K562 (cell line): ENCODE data around the gene DCTN5. TPM values are rescaled to one million over a fixed set of nuclear protein-coding genes. Genes with fewer than 3 reads are reported as not detected.
A peak's percentile ranks its signal among the peaks of the same experiment; 100 is the strongest.

ENCODE experiments used
- BRD9 ChIP-seq: fragments of 450-650 bp; IDR thresholded peaks from 2 replicates; pipeline ENCODE4 v1.6.1; 2018; ENCODE audit warnings: low read depth; ENCODE audit not compliant: partially characterized antibody
- CBX2 ChIP-seq: fragments of 200-600 bp; sonication (generic); IDR thresholded peaks from one replicate; pipeline ENCODE4 v1.6.1; 2012; ENCODE audit warnings: mild to moderate bottlenecking, low read length, inconsistent platforms; ENCODE audit not compliant: insufficient read depth, poor library complexity, severe bottlenecking
- GTF2F1 ChIP-seq: IDR thresholded peaks from 2 replicates; pipeline ENCODE4 v1.6.1; 2011; ENCODE audit warnings: low read depth, low read length, improper control_type of control experiment
- HDGF ChIP-seq: fragments of 450-650 bp; IDR thresholded peaks from 2 replicates; pipeline ENCODE4 v1.6.1; 2016
- HNRNPUL1 ChIP-seq: fragments of 200-400 bp; formaldehyde crosslinking; IDR thresholded peaks from 2 replicates; pipeline ENCODE4 v1.6.1; 2017; ENCODE audit warnings: low read length
- MAZ ChIP-seq, 2 experiments: fragments of 450-650 bp in 1 of 2; sonication (generic) in 1 of 2; formaldehyde crosslinking; IDR thresholded peaks in 1 of 2; conservative IDR thresholded peaks in 1 of 2; 2 replicates each; pipeline versions ENCODE4 v1.4.0 to v1.5.0; 2020; ENCODE audit warnings: mild to moderate bottlenecking in 1 of 2, missing genetic modification reagents in 1 of 2
- NFATC3 ChIP-seq: fragments of 450-650 bp; IDR thresholded peaks from 2 replicates; pipeline ENCODE4 v1.6.1; 2017; ENCODE audit warnings: mild to moderate bottlenecking
- SNIP1 ChIP-seq: fragments of 450-650 bp; IDR thresholded peaks from 2 replicates; pipeline ENCODE4 v1.7.1; 2017; ENCODE audit warnings: low read depth, mild to moderate bottlenecking
- ZNF121 ChIP-seq: sonication (generic); formaldehyde crosslinking; conservative IDR thresholded peaks from 2 replicates; pipeline ENCODE4 v1.8.0; 2022; ENCODE audit warnings: missing genetic modification reagents
- ZNF253 ChIP-seq: fragments of 250-450 bp; sonication (Bioruptor Pico); conservative IDR thresholded peaks from 2 replicates; pipeline ENCODE4 v1.6.1; 2021; ENCODE audit warnings: mild to moderate bottlenecking
- ZNF830 ChIP-seq: fragments of 250-450 bp; sonication (Bioruptor Pico); IDR thresholded peaks from 2 replicates; pipeline ENCODE4 v1.5.0; 2021; ENCODE audit warnings: mild to moderate bottlenecking
- polyA plus RNA-seq, 8 experiments: library from polyadenylated mRNA; depleted of rRNA in 4 of 8; stranded (reverse) in 5 of 8; unstranded in 3 of 8; fragments of >200 nt; fragmentation: Nextera tagmentation in 2 of 8; fragmentation: Illumina TruSeq in 1 of 8; extraction: Ambion mirVana in 2 of 8; extraction: Trizol in 1 of 8; gene quantifications; 2 replicates each; pipeline versions ENCODE4 v1.2.1 to v1.2.3, GENCODE V29; 2011 to 2014; ENCODE audit warnings: inconsistent platforms in 1 of 8, missing spikeins in 1 of 8
- total RNA-seq, 7 experiments: library from RNA; depleted of rRNA in 6 of 7; stranded (reverse); fragments of >200 nt in 6 of 7; fragmentation: Illumina TruSeq in 2 of 7; extraction: Trizol in 2 of 7; gene quantifications; 2 replicates each; pipeline versions ENCODE4 v1.2.1 to v1.2.3, GENCODE V29; 2011 to 2021; ENCODE audit warnings: low replicate concordance in 1 of 7
- TF ChIP-seq, protein P1 (sequence below): fragments of 250-450 bp; sonication (Bioruptor Pico); IDR thresholded peaks from 2 replicates; pipeline ENCODE4 v1.4.0; 2020
- TF ChIP-seq, protein P2 (sequence below): sonication (generic); formaldehyde crosslinking; IDR thresholded peaks from 2 replicates; pipeline ENCODE4 v1.8.0; 2022; ENCODE audit warnings: missing genetic modification reagents, mild to moderate bottlenecking, borderline replicate concordance
- TF ChIP-seq, protein P3 (sequence below): fragments of 150-350 bp; conservative IDR thresholded peaks from 2 replicates; pipeline ENCODE4 v1.6.1; 2014; ENCODE audit warnings: low read length
- TF ChIP-seq, protein P4 (sequence below): IDR thresholded peaks from 3 replicates; pipeline ENCODE4 v1.6.1; 2011; ENCODE audit warnings: borderline replicate concordance, mild to moderate bottlenecking; ENCODE audit not compliant: insufficient read length, insufficient read depth

Gene DCTN5
- total and polyA plus RNA-seq, 9 of the 15 experiments (the other 6 are each of a cell fraction or from before 2014, with no cell fraction given), result 35.8 to 149 (median 75.9) TPM

DNA sequence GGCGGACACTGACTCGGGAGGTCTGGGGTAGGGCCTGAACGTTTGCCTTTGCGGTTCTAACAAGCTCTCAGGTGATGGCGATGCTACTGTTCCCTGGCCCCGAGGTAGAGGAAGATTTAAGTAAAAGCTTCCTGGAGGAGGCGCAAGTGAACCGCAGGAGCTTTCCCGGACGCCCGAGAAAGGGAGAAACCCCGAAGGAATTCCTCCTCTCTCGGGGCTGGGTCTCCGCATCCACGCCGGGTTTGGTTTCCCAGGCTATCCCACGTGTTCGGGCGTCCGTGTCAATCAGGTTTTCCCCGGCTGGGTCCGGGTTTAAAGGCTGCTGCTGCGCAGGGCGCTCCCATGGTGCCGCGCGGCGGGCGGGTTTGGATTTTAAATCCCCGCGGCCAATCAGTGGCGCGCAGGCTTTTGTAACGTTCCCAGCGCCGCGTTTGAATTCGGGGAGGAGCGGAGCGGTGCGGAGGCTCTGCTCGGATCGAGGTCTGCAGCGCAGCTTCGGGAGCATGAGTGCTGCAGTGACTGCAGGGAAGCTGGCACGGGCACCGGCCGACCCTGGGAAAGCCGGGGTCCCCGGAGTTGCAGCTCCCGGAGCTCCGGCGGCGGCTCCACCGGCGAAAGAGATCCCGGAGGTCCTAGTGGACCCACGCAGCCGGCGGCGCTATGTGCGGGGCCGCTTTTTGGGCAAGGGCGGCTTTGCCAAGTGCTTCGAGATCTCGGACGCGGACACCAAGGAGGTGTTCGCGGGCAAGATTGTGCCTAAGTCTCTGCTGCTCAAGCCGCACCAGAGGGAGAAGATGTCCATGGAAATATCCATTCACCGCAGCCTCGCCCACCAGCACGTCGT, 37.4 kb downstream of the DCTN5 start, which contains the start of gene PLK1 (continued):
- peak in 1 of 2 experiments; percentile 30; a peak in 1 of 4 replicates for TF ChIP-seq MAZ (CRISPR knock-in tag; conservative IDR thresholded peaks at IDR 0.05 in 1 of 2, IDR thresholded peaks at IDR 0.05 in 1 of 2)
- no peak for TF ChIP-seq SNIP1
- TF ChIP-seq ZNF830 (CRISPR knock-in tag), result no peak
- TF ChIP-seq, protein P1, sequence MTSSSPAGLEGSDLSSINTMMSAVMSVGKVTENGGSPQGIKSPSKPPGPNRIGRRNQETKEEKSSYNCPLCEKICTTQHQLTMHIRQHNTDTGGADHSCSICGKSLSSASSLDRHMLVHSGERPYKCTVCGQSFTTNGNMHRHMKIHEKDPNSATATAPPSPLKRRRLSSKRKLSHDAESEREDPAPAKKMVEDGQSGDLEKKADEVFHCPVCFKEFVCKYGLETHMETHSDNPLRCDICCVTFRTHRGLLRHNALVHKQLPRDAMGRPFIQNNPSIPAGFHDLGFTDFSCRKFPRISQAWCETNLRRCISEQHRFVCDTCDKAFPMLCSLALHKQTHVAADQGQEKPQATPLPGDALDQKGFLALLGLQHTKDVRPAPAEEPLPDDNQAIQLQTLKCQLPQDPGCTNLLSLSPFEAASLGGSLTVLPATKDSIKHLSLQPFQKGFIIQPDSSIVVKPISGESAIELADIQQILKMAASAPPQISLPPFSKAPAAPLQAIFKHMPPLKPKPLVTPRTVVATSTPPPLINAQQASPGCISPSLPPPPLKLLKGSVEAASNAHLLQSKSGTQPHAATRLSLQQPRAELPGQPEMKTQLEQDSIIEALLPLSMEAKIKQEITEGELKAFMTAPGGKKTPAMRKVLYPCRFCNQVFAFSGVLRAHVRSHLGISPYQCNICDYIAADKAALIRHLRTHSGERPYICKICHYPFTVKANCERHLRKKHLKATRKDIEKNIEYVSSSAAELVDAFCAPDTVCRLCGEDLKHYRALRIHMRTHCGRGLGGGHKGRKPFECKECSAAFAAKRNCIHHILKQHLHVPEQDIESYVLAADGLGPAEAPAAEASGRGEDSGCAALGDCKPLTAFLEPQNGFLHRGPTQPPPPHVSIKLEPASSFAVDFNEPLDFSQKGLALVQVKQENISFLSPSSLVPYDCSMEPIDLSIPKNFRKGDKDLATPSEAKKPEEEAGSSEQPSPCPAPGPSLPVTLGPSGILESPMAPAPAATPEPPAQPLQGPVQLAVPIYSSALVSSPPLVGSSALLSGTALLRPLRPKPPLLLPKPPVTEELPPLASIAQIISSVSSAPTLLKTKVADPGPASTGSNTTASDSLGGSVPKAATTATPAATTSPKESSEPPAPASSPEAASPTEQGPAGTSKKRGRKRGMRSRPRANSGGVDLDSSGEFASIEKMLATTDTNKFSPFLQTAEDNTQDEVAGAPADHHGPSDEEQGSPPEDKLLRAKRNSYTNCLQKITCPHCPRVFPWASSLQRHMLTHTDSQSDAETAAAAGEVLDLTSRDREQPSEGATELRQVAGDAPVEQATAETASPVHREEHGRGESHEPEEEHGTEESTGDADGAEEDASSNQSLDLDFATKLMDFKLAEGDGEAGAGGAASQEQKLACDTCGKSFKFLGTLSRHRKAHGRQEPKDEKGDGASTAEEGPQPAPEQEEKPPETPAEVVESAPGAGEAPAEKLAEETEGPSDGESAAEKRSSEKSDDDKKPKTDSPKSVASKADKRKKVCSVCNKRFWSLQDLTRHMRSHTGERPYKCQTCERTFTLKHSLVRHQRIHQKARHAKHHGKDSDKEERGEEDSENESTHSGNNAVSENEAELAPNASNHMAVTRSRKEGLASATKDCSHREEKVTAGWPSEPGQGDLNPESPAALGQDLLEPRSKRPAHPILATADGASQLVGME (CRISPR knock-in tag), result no peak
- TF ChIP-seq, protein P2, sequence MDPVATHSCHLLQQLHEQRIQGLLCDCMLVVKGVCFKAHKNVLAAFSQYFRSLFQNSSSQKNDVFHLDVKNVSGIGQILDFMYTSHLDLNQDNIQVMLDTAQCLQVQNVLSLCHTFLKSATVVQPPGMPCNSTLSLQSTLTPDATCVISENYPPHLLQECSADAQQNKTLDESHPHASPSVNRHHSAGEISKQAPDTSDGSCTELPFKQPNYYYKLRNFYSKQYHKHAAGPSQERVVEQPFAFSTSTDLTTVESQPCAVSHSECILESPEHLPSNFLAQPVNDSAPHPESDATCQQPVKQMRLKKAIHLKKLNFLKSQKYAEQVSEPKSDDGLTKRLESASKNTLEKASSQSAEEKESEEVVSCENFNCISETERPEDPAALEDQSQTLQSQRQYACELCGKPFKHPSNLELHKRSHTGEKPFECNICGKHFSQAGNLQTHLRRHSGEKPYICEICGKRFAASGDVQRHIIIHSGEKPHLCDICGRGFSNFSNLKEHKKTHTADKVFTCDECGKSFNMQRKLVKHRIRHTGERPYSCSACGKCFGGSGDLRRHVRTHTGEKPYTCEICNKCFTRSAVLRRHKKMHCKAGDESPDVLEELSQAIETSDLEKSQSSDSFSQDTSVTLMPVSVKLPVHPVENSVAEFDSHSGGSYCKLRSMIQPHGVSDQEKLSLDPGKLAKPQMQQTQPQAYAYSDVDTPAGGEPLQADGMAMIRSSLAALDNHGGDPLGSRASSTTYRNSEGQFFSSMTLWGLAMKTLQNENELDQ (CRISPR knock-in tag), result 0 out of 2 replicates have a peak, but pooled peaks have one; percentile 15
- no peak for TF ChIP-seq NFATC3
- no peak for TF ChIP-seq ZNF121 (CRISPR knock-in tag)
- TF ChIP-seq, protein P3, sequence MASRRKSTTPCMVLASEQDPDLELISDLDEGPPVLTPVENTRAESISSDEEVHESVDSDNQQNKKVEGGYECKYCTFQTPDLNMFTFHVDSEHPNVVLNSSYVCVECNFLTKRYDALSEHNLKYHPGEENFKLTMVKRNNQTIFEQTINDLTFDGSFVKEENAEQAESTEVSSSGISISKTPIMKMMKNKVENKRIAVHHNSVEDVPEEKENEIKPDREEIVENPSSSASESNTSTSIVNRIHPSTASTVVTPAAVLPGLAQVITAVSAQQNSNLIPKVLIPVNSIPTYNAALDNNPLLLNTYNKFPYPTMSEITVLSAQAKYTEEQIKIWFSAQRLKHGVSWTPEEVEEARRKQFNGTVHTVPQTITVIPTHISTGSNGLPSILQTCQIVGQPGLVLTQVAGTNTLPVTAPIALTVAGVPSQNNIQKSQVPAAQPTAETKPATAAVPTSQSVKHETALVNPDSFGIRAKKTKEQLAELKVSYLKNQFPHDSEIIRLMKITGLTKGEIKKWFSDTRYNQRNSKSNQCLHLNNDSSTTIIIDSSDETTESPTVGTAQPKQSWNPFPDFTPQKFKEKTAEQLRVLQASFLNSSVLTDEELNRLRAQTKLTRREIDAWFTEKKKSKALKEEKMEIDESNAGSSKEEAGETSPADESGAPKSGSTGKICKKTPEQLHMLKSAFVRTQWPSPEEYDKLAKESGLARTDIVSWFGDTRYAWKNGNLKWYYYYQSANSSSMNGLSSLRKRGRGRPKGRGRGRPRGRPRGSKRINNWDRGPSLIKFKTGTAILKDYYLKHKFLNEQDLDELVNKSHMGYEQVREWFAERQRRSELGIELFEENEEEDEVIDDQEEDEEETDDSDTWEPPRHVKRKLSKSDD, result no peak
- no peak for TF ChIP-seq BRD9
- no peak for TF ChIP-seq HDGF
- no peak for TF ChIP-seq GTF2F1
- TF ChIP-seq, protein P4, sequence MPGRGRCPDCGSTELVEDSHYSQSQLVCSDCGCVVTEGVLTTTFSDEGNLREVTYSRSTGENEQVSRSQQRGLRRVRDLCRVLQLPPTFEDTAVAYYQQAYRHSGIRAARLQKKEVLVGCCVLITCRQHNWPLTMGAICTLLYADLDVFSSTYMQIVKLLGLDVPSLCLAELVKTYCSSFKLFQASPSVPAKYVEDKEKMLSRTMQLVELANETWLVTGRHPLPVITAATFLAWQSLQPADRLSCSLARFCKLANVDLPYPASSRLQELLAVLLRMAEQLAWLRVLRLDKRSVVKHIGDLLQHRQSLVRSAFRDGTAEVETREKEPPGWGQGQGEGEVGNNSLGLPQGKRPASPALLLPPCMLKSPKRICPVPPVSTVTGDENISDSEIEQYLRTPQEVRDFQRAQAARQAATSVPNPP, result no peak
- no peak for TF ChIP-seq ZNF253 (CRISPR knock-in tag)
- no peak for TF ChIP-seq HNRNPUL1
- TF ChIP-seq CBX2, result no peak
